Measurements from ENCODE around the gene CORO1C. TPM values are rescaled to one million over a fixed set of nuclear protein-coding genes. Genes with fewer than 3 reads are reported as not detected.

CORO1C gene
- total and polyA plus RNA-seq, 9 of the 15 experiments (the other 6 are each of a cell fraction or from before 2014, with no cell fraction given) = 55.2 to 280 (median 150) TPM

DNA sequence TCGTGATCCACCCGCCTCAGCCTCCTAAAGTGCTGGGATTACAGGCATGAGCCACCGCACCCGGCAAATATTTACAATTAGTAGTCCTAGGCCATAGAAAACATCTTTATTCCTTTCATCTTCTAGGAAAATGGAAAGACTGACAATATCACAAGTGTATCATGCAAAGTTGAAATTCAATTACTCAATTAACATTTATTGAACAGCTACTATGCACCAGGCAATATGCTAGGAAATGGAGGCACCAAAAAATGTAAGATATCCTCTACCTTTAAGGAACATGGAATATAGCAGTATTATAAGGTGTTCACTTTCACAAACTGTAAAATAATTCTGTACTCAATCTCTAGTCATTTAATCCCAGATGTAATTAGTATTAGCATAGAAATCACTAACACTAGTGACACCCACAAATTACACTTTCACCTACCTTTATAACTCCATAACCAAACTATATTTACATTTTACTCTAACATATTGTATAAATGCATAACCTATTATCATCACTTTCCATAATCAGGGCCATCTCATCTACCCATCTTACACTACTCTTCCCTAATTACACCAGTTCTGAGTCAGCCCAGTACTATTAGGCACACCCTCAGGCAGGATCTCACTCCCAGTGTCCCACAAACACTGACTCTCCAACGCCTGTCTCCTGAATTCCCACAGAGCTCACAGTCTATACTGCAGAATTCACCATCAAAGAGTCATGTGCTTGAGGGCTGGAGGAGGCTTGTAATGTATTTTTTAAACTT, 10.4 kb downstream of the CORO1C start (continued):
- TF ChIP-seq U2AF1 (optimal IDR thresholded peaks at IDR 0.05; ENCODE audit: low read depth, low read length) = no peak
- TF ChIP-seq, protein P1, sequence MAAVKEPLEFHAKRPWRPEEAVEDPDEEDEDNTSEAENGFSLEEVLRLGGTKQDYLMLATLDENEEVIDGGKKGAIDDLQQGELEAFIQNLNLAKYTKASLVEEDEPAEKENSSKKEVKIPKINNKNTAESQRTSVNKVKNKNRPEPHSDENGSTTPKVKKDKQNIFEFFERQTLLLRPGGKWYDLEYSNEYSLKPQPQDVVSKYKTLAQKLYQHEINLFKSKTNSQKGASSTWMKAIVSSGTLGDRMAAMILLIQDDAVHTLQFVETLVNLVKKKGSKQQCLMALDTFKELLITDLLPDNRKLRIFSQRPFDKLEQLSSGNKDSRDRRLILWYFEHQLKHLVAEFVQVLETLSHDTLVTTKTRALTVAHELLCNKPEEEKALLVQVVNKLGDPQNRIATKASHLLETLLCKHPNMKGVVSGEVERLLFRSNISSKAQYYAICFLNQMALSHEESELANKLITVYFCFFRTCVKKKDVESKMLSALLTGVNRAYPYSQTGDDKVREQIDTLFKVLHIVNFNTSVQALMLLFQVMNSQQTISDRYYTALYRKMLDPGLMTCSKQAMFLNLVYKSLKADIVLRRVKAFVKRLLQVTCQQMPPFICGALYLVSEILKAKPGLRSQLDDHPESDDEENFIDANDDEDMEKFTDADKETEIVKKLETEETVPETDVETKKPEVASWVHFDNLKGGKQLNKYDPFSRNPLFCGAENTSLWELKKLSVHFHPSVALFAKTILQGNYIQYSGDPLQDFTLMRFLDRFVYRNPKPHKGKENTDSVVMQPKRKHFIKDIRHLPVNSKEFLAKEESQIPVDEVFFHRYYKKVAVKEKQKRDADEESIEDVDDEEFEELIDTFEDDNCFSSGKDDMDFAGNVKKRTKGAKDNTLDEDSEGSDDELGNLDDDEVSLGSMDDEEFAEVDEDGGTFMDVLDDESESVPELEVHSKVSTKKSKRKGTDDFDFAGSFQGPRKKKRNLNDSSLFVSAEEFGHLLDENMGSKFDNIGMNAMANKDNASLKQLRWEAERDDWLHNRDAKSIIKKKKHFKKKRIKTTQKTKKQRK (IDR thresholded peaks at IDR 0.05; ENCODE audit: borderline replicate concordance, low read depth, low read length) = no peak

DNA sequence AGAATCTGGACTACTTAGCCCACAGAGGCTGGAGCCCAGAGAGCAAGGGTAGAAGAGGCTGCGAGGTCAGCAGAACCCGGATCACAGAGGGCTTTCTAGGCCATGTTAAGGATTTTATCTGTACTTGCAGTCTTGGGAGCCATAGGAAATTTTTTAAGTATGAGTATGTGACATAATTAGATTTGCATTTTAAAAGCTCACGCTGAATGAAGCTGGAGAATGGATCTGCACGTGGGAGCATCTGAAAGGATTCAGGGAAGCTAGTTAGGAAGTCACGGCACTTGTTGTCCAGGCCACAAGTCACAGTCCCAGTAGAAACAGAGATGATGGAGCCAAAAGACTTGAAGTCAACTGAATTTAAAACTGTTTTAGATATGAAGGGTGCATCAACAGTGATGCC, 14.1 kb downstream of the CORO1C start:
- DNase-seq (ENCODE audit: extremely low read depth in 1 of 4, low spot score in 3 of 4) = no peak
- Histone ChIP-seq H3K27me3 (ENCODE audit: control insufficient read depth in 2 of 2, insufficient read depth in 2 of 2, low read length in 2 of 2) (no peaks in the 10 kb centered on the region), H3K9me1 (ENCODE audit: control insufficient read depth, insufficient read depth, low read length) (peaks cover 2% of the 10 kb centered on the region), H3K27ac (ENCODE audit: extremely low read depth, low read depth, low read length) (0 out of 3 replicates have a peak overlapping the region, but pooled peaks have one; percentile 14), H3K4me2 (ENCODE audit: insufficient read depth, low read length) (no peak overlapping the region), H2AFZ (ENCODE audit: low read depth, low read length) (no peak overlapping the region), H3K79me2 (ENCODE audit: control insufficient read depth, insufficient read depth, low read length) (peaks cover 99% of the 10 kb centered on the region), H3K9ac (ENCODE audit: insufficient read depth in 1 of 2, low read depth in 2 of 2, low read length in 2 of 2) (no peak overlapping the region), H4K20me1 (replicated peaks; ENCODE audit: control insufficient read depth, insufficient read depth, low read length) (peaks cover 10% of the 10 kb centered on the region; the same call in 1 of the 2 replicates), H3K4me3 (no peak overlapping the region), H3K36me3 (ENCODE audit: control insufficient read depth, insufficient read depth, low read length) (peaks cover 25% of the 10 kb centered on the region), H3K9me3 (replicated peaks; ENCODE audit: control insufficient read depth, insufficient read depth, low read depth, low read length) (no peaks in the 10 kb centered on the region), H3K4me1 (replicated peaks in 1 of 2; ENCODE audit: control insufficient read depth in 2 of 2, insufficient read depth in 2 of 2, low read length in 2 of 2) (peaks cover 25 to 46% of the 10 kb centered on the region in 2 experiments)
- BruUV-seq (replicated peaks) = no TSS peak
- ChIA-PET POLR2A (interaction anchor here (0.7 to 6.2 kb wide), 3 partner anchors 13 to 21 kb away, joined by 3 to 52 read pairs (median 4); no protein-coding TSS in a partner anchor), CTCF (ENCODE audit: low intra/inter-chr PET ratio) (no interaction called here)
- no peak for FAIRE-seq
- in situ Hi-C loops (cut with MboI) (no loop called here), intact Hi-C loops (cut with micrococcal nuclease) (no loop called here)
- WGBS (ENCODE audit: insufficient coverage, low coverage, missing lambda C conversion rate) = 89% methylated on average over 5 of the region's 5 CpGs
- no peak for ATAC-seq
- no peak for TF ChIP-seq FOXP1 (CRISPR knock-in tag; IDR thresholded peaks at IDR 0.05)
- no peak for TF ChIP-seq BRF1 (IDR thresholded peaks at IDR 0.05; ENCODE audit: borderline replicate concordance, extremely low read depth, insufficient read length)
- TF ChIP-seq, protein P2, sequence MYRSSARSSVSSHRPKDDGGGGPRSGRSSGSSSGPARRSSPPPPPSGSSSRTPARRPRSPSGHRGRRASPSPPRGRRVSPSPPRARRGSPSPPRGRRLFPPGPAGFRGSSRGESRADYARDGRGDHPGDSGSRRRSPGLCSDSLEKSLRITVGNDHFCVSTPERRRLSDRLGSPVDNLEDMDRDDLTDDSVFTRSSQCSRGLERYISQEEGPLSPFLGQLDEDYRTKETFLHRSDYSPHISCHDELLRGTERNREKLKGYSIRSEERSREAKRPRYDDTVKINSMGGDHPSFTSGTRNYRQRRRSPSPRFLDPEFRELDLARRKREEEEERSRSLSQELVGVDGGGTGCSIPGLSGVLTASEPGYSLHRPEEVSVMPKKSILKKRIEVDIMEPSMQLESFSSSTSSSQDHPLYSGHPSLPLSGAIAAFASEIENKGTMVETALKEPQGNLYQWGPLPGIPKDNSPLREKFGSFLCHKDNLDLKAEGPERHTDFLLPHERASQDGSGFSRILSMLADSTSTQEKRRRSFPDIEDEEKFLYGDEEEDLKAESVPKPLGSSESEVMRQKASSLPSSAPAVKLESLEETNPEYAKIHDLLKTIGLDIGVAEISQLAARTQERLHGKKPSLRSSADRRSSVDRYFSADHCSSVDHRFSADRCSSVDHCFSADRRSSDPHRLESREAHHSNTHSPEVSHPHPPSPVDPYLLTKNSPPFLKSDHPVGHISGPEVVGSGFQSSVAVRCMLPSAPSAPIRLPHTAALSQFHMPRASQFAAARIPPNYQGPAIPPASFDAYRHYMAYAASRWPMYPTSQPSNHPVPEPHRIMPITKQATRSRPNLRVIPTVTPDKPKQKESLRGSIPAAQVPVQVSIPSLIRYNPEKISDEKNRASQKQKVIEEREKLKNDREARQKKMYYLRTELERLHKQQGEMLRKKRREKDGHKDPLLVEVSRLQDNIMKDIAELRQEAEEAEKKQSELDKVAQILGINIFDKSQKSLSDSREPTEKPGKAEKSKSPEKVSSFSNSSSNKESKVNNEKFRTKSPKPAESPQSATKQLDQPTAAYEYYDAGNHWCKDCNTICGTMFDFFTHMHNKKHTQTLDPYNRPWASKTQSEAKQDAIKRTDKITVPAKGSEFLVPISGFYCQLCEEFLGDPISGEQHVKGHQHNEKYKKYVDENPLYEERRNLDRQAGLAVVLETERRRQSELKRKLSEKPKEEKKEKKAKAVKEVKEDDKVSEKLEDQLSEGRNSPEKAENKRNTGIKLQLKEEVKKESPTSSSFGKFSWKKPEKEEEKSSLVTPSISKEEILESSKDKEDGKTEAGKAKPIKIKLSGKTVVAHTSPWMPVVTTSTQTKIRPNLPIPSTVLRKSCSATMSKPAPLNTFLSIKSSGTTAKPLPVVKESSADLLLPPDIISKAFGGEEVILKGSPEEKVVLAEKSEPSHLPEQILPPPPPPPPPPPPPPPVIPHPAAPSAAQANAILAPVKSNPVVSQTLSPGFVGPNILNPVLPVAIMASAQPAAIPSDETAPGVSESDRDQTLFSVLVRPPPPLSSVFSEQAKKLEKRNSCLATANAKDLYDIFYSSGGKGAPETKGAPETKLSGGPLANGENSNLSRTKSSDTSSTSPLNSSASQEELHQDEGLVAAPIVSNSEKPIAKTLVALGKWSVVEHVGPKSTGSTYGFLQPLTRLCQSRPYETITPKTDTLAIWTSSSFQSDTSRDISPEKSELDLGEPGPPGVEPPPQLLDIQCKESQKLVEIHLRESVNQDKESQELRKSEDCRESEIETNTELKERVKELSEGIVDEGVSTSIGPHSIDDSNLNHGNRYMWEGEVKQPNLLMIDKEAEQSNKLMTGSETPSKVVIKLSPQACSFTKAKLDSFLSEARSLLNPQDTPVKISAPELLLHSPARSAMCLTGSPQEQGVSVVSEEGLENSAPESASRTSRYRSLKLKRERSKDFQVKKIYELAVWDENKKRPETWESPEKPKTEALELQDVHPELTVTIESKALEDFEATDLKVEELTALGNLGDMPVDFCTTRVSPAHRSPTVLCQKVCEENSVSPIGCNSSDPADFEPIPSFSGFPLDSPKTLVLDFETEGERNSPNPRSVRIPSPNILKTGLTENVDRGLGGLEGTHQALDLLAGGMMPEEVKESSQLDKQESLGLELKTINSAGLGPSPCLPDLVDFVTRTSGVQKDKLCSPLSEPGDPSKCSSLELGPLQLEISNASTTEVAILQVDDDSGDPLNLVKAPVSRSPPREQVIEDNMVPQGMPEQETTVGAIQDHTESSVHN (IDR thresholded peaks at IDR 0.05; ENCODE audit: borderline replicate concordance in 1 of 2, low read depth in 1 of 2) = no peak
- TF ChIP-seq ZNF707 (CRISPR knock-in tag; conservative IDR thresholded peaks at IDR 0.05) = no peak
- no peak for TF ChIP-seq SMAD4 (CRISPR knock-in tag; conservative IDR thresholded peaks at IDR 0.05)
